Cardiac muscle cell (in vitro differentiated cells and primary cell): ENCODE measurements around the gene ABHD1. TPM values are rescaled to one million over a fixed set of nuclear protein-coding genes. Genes with fewer than 3 reads are reported as not detected.

Source experiments
- DNase-seq, 2 donors: peaks; one replicate each; pipeline versions ENCODE4 v3.0.0 to v3.0.0-alpha.2; 2010 to 2017; ENCODE audit warnings: low read depth in 1 of 2, low spot score in 1 of 2
- H3K27ac ChIP-seq: fragments of 200-600 bp; sonication (generic); 2 replicates; pipeline ENCODE4 v1.5.1; 2016
- H3K27me3 ChIP-seq: fragments of 200-600 bp; sonication (generic); 2 replicates; pipeline ENCODE4 v1.6.0; 2016; ENCODE audit warnings: control low read depth
- H3K36me3 ChIP-seq: fragments of 200-600 bp; sonication (generic); 2 replicates; pipeline ENCODE4 v1.5.1; 2016; ENCODE audit warnings: control low read depth
- H3K4me1 ChIP-seq: fragments of 200-600 bp; sonication (generic); 2 replicates; pipeline ENCODE4 v1.8.1; 2017; ENCODE audit warnings: low read depth, mild to moderate bottlenecking, mixed run types
- H3K4me3 ChIP-seq: fragments of 200-600 bp; sonication (generic); 2 replicates; pipeline ENCODE4 v1.5.1; 2016; ENCODE audit warnings: mild to moderate bottlenecking
- H3K9me3 ChIP-seq: fragments of 200-600 bp; sonication (generic); 2 replicates; pipeline ENCODE4 v1.5.1; 2017; ENCODE audit warnings: low read depth, mild to moderate bottlenecking, control low read depth
- polyA plus RNA-seq: library from polyadenylated mRNA; unstranded; fragments of >200 nt; fragmentation: Nextera tagmentation; extraction: Ambion mirVana; gene quantifications from 2 replicates; pipeline ENCODE4 v1.2.1, GENCODE V29; 2016
- total RNA-seq: library from RNA; depleted of rRNA; stranded (reverse); fragments of >200 nt; gene quantifications from 2 replicates; pipeline ENCODE4 v1.2.3, GENCODE V29; 2016
- TF ChIP-seq, protein P1 (sequence below): IDR thresholded peaks from 2 replicates; pipeline ENCODE4 v1.5.1; 2012; ENCODE audit warnings: low read depth, mild to moderate bottlenecking, low read length

The ABHD1 gene
- total and polyA plus RNA-seq, 2 experiments from 2014 or later = 0.27 to 2.0 TPM

DNA sequence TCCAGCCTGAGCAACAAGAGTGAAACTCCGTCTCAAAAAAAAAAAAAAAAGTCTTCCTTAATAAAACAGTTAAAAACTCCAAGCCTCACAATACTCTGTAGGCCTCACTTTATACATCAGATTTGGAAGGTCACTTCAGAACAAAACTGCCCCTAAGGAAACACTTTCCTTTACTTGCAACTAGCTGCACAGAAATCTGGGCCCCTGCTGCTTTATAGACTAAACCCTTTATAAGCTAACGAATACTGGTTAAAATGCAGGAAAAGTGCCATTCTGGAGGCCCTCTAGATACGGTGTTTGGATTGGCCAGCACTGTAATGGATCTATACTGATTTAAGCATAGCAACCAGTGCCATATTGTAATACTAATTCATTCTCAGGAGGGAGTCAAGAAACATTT lies 1.5 kb downstream of the ABHD1 start:
- H3K4me3 ChIP-seq = no peak overlapping the region
- no peak overlapping the region for H3K27ac ChIP-seq
- TF ChIP-seq, protein P1, sequence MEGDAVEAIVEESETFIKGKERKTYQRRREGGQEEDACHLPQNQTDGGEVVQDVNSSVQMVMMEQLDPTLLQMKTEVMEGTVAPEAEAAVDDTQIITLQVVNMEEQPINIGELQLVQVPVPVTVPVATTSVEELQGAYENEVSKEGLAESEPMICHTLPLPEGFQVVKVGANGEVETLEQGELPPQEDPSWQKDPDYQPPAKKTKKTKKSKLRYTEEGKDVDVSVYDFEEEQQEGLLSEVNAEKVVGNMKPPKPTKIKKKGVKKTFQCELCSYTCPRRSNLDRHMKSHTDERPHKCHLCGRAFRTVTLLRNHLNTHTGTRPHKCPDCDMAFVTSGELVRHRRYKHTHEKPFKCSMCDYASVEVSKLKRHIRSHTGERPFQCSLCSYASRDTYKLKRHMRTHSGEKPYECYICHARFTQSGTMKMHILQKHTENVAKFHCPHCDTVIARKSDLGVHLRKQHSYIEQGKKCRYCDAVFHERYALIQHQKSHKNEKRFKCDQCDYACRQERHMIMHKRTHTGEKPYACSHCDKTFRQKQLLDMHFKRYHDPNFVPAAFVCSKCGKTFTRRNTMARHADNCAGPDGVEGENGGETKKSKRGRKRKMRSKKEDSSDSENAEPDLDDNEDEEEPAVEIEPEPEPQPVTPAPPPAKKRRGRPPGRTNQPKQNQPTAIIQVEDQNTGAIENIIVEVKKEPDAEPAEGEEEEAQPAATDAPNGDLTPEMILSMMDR = no peak
- H3K27me3 ChIP-seq = peaks cover 34% of the 10 kb centered on the region
- no peaks in the 10 kb centered on the region for H3K36me3 ChIP-seq
- DNase-seq = no peak
- H3K4me1 ChIP-seq = no peaks in the 10 kb centered on the region
- H3K9me3 ChIP-seq = no peaks in the 10 kb centered on the region

DNA sequence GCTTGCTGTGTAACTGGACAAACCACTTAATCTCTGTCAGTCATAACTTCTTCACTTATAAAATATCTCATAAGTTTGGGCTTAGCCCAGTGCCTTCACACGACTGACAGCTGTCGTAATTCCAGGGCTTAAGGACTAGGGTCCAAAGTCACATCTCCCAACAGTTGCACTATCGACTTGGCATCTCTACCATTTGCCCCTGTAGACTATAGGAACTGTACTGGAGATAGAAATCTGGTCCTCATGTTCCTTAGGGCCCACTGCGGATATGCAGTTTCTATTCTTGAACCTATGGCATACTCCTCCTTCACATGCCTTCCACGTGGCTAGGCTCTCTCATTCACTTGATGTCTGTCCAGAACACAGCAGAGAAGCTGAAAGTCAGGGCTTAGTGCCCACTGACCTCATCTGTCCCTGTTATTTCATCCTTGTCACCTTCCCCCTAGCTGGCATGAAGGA lies 2.7 kb downstream of the ABHD1 start:
- peaks cover 4% of the 10 kb centered on the region for H3K36me3 ChIP-seq
- peaks cover 22% of the 10 kb centered on the region for H3K27me3 ChIP-seq
- no peak overlapping the region for H3K4me3 ChIP-seq
- no peak for DNase-seq
- TF ChIP-seq, protein P1 = no peak
- no peaks in the 10 kb centered on the region for H3K9me3 ChIP-seq
- no peaks in the 10 kb centered on the region for H3K4me1 ChIP-seq
- H3K27ac ChIP-seq = no peak overlapping the region

DNA sequence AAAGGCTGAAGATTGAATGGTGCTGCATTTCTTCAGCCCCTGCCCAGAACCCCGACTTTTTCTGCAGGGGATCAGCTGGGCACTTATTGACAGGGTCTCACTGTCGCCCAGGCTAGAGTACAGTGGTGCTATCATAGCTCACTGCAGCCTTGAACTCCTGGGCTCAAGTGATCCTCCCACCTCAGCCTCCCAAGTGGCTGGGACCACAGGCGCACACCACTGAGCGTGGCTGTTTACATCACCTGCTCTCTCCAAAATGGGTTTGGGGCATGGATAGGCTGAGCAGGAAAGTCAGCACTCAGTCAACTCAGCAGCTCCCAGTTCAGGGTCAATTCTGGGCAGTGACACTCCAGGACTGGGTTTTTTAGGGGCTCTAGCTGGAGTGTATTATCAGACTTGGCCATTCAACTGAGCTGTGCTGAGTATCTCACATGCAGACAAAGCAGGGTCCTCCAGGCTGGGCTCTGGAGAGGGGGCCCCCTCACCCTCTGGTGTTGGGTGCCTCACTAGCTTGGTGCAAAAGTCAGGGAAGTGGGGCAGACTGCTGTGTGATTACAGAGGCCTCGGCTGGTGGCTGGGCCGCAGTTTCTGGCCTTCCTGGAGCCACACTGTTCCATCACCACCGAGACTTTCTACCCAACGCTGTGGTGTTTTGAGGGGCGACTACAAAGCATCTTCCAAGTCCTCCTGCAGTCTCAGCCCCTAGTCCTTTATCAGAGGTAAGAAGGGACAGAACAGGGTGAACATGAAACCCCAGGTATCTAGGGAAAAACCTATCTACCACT lies 4.5 kb downstream of the ABHD1 start:
- peaks cover 4% of the 10 kb centered on the region for H3K27me3 ChIP-seq
- peaks cover 4% of the 10 kb centered on the region for H3K36me3 ChIP-seq
- H3K4me3 ChIP-seq = no peak overlapping the region
- no peak for DNase-seq
- TF ChIP-seq, protein P1 = no peak
- H3K4me1 ChIP-seq = peaks cover under 1% of the 10 kb centered on the region
- no peaks in the 10 kb centered on the region for H3K9me3 ChIP-seq
- H3K27ac ChIP-seq = no peak overlapping the region

DNA sequence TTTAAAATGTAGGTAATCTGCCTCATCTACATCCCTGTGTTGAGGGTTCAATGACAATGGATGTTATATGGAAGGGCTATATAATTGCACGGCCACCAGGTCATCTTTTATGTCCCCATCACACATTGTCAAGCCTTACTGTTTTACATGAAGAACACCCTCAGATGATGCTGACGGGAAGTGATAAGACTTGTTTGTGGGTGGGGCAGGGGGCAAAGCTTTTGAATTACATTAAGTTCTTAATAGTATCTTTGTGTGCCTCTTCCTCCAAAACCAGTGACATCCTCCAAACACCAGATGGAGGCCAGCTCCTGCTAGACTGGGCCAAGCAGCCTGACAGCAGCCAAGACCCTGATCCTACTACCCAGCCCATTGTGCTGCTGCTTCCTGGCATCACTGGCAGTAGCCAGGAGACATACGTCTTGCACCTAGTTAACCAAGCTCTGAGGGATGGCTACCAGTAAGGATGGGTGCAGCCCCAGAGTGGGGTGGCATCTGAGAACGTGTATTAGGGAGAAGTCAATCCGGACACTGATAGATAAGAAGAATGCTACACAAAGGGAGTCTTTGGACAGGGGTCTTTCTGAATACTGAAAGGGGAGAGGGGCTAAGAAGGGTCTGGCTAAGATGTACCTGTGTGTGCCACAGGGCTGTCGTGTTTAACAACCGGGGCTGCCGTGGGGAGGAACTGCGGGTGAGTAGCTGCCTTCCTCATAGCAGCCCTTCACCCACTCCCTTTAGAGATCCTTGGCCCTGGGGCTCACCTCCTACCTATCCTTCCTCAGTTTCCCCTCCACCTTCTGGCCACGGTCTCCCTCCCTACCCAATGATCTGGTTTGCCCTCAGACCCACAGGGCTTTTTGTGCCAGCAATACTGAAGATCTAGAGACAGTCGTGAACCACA lies 5.3 kb downstream of the ABHD1 start:
- Histone ChIP-seq H3K9me3 (no peaks in the 10 kb centered on the region), H3K27me3 (no peaks in the 10 kb centered on the region), H3K27ac (no peak overlapping the region), H3K4me3 (no peak overlapping the region), H3K4me1 (peaks cover 5% of the 10 kb centered on the region), H3K36me3 (peaks cover 4% of the 10 kb centered on the region)
- TF ChIP-seq, protein P1 = no peak
- no peak for DNase-seq

DNA sequence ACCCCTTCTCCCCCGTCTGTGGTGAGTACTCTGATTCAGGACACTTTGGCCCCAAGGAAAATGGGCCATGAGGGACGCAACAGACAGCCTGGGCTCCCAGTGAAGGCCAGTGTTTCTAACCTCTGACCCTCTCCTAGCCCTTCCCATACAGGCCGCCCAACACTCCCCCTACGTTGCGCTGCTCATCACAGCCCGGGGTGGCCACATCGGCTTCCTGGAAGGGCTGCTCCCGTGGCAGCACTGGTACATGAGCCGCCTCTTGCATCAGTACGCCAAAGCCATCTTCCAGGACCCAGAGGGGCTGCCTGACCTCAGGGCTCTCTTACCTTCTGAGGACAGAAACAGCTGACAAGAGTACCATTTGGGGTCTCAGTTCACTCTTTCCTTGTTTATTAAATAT lies 6.8 kb downstream of the ABHD1 start:
- TF ChIP-seq, protein P1 = no peak
- DNase-seq = no peak
- Histone ChIP-seq H3K27ac (no peak overlapping the region), H3K9me3 (no peaks in the 10 kb centered on the region), H3K27me3 (no peaks in the 10 kb centered on the region), H3K4me3 (no peak overlapping the region), H3K4me1 (peaks cover 5% of the 10 kb centered on the region), H3K36me3 (peaks cover 4% of the 10 kb centered on the region)
